K562 (cell line): ENCODE data around the gene GRWD1. TPM values are rescaled to one million over a fixed set of nuclear protein-coding genes. Genes with fewer than 3 reads are reported as not detected.
A peak's percentile ranks its signal among the peaks of the same experiment; 100 is the strongest.

ENCODE experiments used
- ATF7 ChIP-seq: fragments of 450-650 bp; IDR thresholded peaks from 2 replicates; pipeline ENCODE4 v1.7.1; 2014; ENCODE audit warnings: mild to moderate bottlenecking, moderate library complexity
- CHD7 ChIP-seq: fragments of 200-600 bp; sonication (generic); IDR thresholded peaks from one replicate; pipeline ENCODE4 v1.6.1; 2012; ENCODE audit warnings: mild to moderate bottlenecking, low read depth, low read length, inconsistent platforms
- E2F6 ChIP-seq, 2 experiments: IDR thresholded peaks; 2 replicates each; pipeline ENCODE4 v1.6.1; 2011; ENCODE audit warnings: borderline replicate concordance in 1 of 2, control low read depth in 1 of 2, low read depth in 1 of 2, low read length in 1 of 2, mild to moderate bottlenecking in 1 of 2, mixed read lengths in 1 of 2, moderate library complexity in 1 of 2; ENCODE audit not compliant: insufficient read depth in 1 of 2, insufficient read length in 1 of 2, poor library complexity in 1 of 2, severe bottlenecking in 1 of 2; ENCODE audit errors: extremely low read depth in 1 of 2
- EGR1 ChIP-seq: fragments of 450-650 bp; conservative IDR thresholded peaks from 2 replicates; pipeline ENCODE4 v1.6.1; 2017; ENCODE audit warnings: mild to moderate bottlenecking
- ERF ChIP-seq: fragments of 450-650 bp; formaldehyde crosslinking; IDR thresholded peaks from 2 replicates; pipeline ENCODE4 v1.4.0; 2020; ENCODE audit warnings: mild to moderate bottlenecking, mixed read lengths
- PHF21A ChIP-seq: fragments of 450-650 bp; IDR thresholded peaks from 2 replicates; pipeline ENCODE4 v1.6.1; 2017; ENCODE audit warnings: low read depth, borderline replicate concordance
- ZNF280A ChIP-seq: fragments of 450-650 bp; IDR thresholded peaks from 2 replicates; pipeline ENCODE4 v1.6.1; 2018; ENCODE audit warnings: mild to moderate bottlenecking, low read depth; ENCODE audit not compliant: partially characterized antibody
- polyA plus RNA-seq, 8 experiments: library from polyadenylated mRNA; depleted of rRNA in 4 of 8; stranded (reverse) in 5 of 8; unstranded in 3 of 8; fragments of >200 nt; fragmentation: Nextera tagmentation in 2 of 8; fragmentation: Illumina TruSeq in 1 of 8; extraction: Ambion mirVana in 2 of 8; extraction: Trizol in 1 of 8; gene quantifications; 2 replicates each; pipeline versions ENCODE4 v1.2.1 to v1.2.3, GENCODE V29; 2011 to 2014; ENCODE audit warnings: inconsistent platforms in 1 of 8, missing spikeins in 1 of 8
- total RNA-seq, 7 experiments: library from RNA; depleted of rRNA in 6 of 7; stranded (reverse); fragments of >200 nt in 6 of 7; fragmentation: Illumina TruSeq in 2 of 7; extraction: Trizol in 2 of 7; gene quantifications; 2 replicates each; pipeline versions ENCODE4 v1.2.1 to v1.2.3, GENCODE V29; 2011 to 2021; ENCODE audit warnings: low replicate concordance in 1 of 7

GRWD1 gene
- total and polyA plus RNA-seq, 9 of the 15 experiments (the other 6 are each of a cell fraction or from before 2014, with no cell fraction given) = 1.5 to 87.2 (median 24.5) TPM

GRCh38 chr19:48493718-48494401, 48.1 kb downstream of the GRWD1 start (continued):
- no peak for TF ChIP-seq CHD7
- no peak for TF ChIP-seq PHF21A
- TF ChIP-seq ZNF280A = no peak
- peak; percentile 52; the same call in 1 of the 2 replicates for TF ChIP-seq EGR1
- TF ChIP-seq ATF7 = no peak
- peak; percentile 65; the same call in 1 of the 2 replicates for TF ChIP-seq ERF
- peak; percentile 46 for TF ChIP-seq E2F6 (IDR thresholded peaks at IDR 0.05; ENCODE audit: borderline replicate concordance in 1 of 2, extremely low read depth in 1 of 2, insufficient read depth in 1 of 2, insufficient read length in 1 of 2, low read depth in 1 of 2, low read length in 1 of 2, poor library complexity in 1 of 2, severe bottlenecking in 1 of 2)
